HG03280 (cell line): ENCODE results near the gene DOK5.
A peak's percentile ranks its signal among the peaks of the same experiment; 100 is the strongest.

Experiments used
- ATAC-seq: cut with Tn5 transposase; IDR thresholded peaks from one replicate; pipeline ENCODE4 v1.9.1; 2021; ENCODE audit warnings: mild to moderate bottlenecking, moderate library complexity; ENCODE audit not compliant: unreplicated experiment

Gene DOK5

DNA sequence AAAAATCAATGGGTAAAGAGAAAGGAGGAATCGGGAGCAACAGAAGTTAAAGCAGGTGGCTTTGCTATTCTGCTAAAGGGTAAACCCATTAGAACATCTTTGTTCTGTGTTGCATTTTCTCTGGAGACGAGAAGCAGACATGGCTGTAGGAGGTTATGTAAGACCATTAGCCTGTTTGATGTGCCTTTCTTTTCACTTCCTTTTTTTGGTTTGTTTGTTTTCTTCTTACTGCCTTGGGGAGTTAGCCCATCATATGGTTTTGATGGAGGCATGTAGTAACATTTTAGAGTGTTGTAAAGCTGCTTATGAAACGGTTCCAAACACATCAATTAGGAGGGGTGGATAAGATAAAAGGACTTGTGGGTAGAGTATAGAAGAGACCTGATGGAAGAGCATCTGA lies 131.0 kb downstream of the DOK5 start:
- no peak for ATAC-seq

DNA sequence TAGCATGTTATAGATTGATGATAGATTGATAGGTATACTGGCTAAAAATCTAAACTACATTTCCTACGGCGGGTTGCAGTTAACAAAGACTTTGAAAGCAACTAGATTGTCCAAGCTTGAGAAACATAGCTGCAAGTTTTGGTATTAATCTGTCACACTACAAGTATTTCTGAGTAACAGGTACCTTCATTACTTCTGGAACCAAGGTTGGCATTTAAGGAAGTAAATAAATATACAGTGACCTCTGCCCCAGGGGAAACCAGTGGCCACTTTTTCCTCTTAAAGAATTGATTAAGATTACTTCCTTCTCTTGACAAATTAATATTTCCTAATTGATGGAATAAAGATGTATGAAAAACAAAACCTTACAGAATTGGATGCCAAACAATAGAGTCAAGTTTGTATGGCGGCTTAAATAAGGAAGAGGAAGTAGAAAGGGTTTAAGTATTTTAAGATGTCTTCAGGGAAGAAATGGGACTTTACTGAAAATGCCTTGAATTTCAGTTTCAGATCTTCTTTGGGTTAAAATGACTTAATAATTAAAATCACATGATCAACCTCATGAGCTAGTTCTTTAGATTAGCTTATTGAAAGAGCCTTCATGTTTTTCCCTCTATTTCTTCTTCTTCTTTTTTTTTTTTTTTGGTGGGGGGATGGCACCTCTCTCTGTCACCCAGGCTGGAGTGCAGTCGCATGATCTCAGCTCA lies 132.8 kb downstream of the DOK5 start:
- ATAC-seq, result no peak

DNA sequence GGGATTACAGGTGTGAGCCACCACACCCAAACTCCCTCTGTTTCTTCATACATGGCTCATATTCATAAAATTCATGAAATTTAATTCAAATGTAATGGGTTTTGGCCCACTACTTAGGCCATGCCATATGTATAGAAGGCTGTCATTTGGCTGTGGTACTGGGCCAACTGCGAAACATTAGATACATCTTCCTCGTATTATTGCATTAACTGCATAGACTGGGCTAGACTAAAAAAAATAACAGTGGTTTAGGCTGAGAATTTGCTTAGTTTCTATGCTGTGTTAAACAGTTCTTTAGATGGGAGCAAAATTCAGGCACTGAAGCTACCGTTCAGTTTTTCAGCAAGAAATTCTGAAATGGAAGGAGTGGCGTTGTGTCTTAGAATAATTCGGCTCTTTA lies 133.6 kb downstream of the DOK5 start:
- no peak for ATAC-seq

DNA sequence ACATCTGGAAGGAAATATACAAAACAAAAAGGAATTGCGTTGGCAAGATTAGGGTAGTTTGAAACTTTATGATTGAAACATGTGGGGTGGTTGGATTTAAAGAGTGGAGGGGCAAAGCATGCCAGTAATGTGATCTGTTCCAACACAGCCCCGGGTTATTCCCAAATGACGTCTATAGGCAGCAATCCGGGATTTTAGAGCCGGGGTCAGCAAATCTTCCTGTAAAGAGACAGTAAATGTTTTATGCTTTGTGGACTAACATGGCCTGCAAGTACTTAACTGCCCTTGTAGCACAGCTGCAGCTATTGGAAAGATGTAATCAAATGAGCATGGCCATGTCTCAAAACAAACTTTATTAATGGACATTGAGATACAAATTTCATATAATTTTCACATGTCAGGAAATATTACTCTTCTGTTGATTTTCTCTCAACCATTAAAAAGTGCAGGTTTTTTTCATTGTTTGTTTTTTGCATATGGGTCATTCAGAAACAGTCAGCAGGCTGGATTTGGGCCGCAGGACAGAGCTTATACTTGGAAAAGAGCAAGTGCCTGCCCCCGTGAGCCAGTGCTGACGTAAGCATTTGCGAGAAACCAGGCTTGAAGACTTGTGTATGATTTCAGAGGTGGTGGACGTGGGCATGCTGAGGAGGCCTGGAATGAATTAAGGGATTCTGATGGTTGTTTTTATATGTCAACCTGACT lies 136.5 kb downstream of the DOK5 start:
- ATAC-seq, result no peak

DNA sequence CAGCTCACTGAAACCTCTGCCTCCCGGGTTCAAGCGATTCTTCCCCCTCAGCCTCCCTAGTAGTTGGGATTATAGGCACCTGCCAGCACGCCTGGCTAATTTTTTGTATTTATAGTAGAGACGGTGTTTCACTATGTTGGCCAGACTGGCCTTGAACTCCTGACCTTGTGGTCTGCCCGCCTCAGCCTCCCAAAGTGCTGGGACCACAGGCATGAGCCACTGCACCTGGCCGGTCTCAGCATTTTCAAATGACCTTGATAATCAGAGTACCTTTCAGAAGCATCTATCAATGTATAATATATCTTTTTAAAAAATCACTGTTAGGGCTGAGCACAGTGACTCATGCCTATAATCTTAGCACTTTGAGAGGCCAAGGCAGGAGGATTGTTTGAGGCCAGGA lies 143.0 kb downstream of the DOK5 start:
- ATAC-seq, result no peak

DNA sequence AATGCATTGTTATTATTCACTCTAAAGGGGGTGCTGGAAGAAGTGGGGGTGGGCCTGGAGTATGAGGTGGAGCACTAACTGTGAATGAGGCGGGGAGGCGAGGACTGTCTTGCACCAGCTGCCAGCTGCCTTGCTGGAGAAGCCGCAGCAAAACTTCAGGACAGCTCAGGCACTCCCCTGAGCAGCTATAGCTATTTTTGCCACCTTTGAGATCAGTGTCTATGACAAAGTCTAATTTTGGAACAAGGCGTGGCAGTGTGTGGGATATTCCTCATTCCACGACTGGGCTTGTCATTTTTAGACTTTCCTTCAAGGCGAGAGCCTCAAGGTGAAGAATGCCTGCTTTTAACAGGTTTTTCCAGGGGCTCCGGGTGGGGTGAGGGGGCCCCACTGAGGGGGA lies 143.8 kb downstream of the DOK5 start:
- no peak for ATAC-seq

DNA sequence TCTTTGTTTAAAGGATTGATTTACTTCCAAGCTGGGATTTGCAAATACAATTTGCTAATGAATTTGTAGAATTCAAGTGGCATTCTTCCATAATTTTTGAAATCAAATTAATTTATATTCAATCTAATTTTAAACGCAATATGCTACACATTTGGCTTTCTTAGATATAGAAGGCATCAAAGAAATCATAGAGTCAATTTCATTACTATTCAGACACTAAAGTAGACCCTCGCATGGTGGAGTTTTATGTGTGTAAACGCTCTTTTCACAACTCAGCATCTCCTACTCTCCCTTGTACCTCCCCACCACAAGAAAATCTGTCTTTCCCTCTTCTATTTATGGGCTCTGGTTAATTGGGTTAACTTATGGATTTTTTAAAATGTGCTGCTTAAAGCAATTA lies 144.3 kb downstream of the DOK5 start:
- ATAC-seq, result no peak

DNA sequence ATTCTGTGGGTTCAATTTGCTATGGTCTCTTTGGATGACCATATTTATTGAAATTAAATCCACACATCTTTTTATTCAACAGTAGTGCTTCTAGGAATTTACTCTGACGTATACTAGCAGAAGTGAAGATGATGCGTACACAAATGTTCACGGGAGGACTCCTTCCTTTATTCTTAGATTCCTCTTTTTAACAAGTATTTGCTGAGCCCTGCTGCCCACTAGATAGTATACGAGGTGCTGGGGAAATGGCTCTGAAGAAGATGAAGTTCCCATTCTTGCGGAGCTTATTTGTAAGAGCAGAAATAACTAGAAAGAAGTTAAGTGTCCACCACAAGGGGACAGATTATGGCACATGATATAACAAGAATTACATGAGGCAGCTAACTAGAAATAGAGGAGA lies 145.2 kb downstream of the DOK5 start:
- ATAC-seq, result no peak

DNA sequence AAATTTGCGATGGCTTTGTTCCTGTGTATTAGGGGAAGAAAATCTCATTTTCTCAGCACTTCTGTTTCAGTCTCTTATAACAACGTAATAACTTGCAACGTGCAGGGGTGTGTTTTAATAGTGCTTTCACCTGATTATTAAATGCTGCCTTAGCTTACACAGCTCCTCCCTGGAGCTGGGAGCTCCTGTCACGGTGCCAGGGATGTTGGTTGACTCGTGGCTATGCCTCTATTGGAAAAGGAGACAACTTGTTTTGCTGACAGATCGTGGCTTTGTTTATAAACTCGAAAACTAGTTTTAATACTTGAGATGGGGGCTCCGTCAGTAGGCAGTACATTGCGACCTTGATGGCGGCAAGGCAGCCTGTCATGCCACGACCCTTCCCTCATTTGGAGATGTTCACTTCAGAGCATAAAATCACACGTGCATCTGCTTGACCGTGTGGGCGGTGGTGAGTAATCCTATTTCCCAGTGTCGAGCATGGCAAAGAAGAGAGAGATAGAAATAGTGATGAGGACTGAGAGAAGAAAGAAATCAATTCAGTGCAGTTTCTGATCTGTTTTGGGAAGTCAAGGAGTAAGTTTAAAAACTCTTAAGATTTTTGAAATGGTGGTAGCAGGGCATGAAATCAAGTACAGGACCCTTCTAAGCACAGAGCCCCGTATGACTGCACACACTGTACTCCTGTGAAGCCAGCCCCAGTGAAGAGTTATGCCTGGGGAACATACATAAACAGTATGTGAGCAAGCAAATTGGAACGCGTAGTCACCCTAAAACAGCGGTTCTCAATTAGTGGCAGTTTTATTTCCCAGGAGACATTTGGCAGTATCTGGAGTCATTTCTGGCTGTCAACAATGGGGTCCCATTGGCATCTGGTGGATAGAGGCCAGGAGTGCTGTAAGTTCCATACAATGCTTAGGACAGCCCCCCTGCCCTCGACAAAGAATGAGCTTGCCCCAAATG lies 147.2 kb downstream of the DOK5 start:
- ATAC-seq, result no peak

DNA sequence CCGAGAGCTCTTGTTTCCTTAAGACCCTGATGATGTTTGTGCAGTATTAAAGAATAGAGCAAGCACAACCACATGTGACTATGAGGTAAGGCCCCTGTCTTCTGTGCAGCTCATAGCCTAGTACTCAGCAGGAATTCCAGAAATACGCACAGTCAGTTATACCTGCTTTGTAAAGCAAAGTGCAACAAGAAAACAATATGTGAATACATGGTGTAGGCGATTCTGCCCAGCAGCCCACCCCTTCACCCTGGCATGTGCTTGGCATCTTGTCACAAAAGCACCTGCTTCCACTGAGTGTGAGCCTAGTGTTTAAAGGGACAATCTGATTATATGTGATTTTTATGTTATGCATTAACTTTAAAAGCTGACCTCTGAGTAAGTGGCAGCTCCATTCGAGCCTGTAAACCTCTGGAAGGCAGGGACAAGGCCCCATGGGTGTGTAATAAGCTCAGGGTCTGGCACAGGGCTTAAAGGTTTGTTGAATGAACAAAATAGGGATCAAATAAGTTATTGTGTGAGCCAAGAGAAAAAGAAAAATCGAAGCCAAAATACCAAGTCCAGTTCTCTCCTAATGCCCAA lies 148.7 kb downstream of the DOK5 start:
- ATAC-seq, result no peak

DNA sequence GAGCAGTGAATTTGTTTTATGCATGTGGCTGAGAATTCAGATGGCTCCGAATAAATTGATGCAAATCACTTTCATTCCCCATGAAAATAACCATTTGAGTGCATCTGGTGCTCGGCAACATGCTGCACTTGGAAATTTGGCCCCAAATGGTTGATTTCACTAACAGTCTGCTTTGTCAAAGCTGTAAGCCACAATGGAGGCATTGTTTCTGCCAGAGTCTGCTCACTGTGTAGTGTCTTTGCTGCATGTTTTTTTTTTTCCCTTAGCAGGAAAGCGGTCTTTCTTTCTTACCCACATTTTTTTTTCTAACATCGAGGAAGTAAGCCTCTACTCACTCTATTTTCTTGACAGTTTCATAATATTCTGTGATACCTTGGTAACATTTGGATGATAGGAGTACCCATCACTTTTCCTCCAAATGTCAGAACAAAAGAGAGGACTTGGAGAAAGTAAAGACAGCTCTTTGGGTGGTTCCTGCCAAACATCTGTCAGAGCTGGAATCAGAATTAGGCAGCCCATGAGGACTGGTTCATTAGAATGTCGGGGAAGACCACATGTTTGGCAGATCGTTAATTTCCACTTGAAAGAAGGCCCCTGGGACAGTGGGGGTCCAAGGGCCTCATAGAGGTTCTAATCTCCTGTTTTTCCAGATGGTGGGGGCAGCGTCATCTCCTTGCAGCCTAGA lies 149.5 kb downstream of the DOK5 start:
- no peak for ATAC-seq

DNA sequence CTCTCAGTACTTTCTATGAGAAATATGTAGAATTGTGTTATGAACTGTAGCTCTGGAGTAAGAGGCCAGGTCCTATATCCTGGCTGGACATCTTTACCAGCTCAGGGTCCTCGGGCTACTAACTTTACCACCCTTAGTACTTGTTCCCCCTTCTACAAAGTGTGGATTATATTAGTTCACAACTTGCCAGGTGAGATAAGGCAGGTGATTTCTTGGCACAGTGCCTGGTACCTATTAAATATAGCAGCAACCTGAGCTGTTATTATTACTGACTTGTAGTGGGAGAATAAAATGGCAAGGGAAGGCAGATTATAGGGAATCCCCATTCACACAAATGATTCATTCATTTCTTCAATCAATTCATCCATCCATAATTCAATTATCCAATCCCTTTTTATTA lies 150.1 kb downstream of the DOK5 start:
- ATAC-seq, result no peak

DNA sequence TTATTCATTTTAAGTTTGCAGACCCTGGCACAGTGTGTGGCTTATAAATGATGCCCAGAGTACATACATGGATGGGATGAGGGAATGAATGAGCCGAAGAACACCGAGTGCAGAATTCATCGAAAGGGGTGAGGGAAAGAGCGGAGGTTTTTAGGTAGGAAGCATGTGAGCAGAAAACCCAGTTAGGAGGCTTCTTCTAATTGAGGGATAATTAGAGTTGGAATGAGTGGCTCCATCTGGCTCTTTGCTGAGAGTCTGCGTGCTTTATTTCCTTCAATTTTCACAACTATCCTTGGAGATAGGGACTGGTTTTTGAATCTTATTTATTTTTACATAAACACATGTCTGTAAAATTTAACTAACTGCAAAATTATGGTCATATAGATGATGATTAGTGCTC lies 150.7 kb downstream of the DOK5 start:
- ATAC-seq, result no peak

DNA sequence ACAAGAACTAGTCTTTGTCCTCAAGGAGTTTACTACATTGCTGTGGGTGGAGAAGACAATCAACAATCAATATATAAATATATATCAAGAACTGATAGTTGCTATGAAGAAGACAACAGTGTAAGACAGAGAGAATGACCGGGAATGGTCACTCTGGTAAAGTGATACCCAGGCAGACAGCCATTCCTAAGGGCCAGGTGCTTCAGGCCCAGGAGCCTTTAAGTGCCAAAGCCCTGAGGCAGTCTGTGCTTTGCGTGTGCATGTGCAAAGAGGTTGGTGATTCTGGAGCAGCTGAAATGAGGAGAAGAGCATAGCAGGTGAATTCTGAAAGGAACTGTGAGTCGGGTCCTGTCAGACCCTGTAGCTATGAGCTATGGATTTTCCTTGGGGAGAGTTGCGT lies 154.2 kb downstream of the DOK5 start:
- ATAC-seq, result no peak

DNA sequence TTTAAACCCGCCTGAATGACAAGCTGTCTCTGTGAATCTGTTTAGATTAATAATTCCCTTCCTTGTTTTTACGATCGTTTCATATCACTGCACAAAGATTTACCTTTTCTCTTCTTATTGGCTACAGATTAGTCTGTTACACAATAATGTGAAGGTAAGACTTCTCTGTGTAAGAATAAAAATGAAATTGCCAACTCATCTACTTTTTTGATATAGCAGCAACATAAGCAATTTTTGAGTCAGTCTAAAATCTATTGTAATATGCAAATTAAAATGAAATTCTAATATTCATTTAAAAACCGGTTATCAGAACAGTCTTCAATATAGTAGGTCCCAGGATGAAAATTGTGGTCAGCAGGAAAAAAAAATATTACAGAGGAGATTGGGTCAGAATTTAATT lies 155.2 kb downstream of the DOK5 start:
- ATAC-seq, result no peak

DNA sequence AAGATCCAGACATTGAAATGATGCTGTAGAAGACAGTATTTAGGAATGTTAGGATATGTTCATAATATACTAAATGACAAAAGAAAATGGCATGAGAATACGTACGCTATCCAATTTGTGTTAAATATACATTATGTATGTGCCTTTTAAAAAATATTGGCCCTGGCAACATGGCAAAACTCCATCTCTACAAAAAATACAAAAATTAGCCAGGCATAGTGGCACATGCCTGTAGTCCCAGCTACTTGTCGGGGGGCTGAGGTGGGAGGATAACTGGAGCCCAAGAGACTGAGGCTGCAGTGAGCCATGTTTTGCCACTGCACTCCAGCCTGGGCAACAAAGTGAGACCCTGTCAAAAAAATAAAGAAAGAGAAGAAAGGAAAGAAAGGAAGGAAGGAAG lies 155.7 kb downstream of the DOK5 start:
- ATAC-seq, result no peak

DNA sequence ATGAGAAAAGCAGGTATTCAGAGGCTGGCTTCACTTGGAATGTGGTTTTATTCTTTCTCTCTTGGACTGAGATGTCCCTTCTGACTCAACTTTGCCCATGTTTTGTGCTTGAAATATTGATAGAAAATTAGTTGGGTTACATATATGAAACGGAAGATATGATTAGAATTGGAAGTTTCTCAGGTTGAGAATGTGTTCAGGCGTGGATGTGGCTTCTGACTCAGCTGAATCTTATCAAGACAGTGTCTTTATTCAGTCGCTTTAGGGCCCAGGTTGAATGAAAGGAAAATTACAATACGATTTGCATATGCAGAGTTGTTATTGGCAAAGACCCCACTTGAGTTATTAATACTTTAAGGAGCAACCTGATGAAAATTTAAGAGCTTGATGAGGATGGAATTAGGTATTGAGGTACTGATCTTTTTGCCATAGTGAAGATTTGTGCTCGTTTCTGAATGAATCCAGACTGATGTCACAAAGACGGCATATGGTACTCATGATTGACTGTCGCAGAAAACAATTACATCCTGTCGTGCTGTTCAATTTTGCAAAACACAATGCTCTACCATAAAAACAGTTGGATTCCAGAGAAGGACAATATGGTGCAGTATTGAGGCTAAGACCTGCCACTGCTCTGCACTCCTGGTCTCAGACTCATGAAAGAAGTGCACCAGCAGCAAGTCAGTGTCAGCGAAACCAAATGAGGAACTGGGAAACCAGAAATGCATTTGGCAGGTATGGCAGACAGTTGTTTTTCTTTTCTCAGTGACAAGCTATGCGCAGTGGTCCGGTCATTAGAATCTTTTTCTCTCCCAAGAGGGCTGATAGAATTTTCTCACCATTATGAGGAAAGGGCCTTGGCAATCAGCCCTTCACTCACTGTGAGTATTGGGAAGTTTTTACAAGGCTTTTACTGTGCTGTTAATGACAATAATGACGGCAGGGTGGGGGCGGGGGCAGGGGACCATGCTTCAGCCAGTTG lies 158.3 kb downstream of the DOK5 start:
- peak; percentile 99 for ATAC-seq

DNA sequence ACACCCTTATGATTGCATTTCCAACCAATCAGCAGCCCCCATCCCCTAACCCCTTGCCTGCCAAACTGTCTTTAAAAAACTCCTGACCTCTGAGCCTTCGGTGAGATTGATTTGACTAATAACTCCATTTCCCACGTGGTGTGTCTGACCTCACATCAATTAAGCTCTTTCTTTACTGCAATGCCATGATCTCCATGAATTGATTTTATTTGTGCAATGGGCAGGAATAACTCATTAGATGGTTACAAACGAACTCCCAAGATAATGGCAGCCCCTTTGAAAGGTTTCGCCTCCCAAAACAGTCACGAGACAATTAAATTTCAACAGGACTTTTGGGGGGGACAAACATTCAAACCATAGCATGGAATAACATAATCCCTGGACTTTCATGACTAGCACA lies 161.2 kb downstream of the DOK5 start:
- ATAC-seq, result no peak

DNA sequence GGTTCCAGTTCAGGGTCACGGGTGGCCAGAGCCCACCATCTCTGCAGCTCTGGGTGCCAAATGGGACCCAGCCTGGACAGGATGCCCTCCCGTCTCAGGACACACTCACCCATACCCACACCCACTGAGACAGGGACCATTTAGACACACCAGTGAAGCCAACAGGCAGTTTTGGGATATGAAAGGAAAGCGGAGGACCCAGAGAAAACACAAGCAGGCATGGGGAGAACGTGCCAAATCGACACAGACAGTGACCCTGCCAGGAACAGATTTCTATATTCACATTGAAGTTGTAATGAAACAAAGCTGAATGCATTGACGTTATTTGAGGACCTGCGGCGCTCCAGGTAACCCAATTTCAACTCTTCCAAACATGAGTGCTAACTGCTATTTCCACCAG lies 164.5 kb downstream of the DOK5 start:
- no peak for ATAC-seq

DNA sequence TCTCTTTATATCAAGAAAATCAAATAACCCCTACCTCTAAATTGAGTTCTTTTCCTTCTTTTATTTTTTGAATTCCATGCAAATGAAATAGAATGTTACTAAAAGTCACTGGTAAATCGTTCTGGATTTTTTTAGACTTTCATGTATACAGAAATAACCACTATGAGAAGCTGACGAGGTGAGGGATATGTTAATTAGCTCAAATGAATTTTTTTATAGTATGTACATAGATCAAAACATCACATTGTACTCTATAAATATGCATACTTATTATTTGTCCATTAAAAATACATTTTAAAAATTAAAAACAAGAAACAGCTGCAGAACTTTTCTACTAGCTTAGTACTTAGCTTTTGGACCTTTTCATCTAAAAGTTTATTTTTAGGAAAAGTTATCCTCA lies 165.4 kb downstream of the DOK5 start:
- ATAC-seq, result no peak
